HG02610 (cell line): ENCODE data around the gene CUTA.
"Not testable (repeated sequence)": the region's sequence is repeated elsewhere in the genome, so short reads cannot be mapped to it uniquely, and the experiment has no call there.

ENCODE experiments used
- ATAC-seq: cut with Tn5 transposase; IDR thresholded peaks from one replicate; pipeline ENCODE4 v1.9.1; 2021; ENCODE audit warnings: mild to moderate bottlenecking, moderate library complexity; ENCODE audit not compliant: unreplicated experiment

CUTA gene

DNA sequence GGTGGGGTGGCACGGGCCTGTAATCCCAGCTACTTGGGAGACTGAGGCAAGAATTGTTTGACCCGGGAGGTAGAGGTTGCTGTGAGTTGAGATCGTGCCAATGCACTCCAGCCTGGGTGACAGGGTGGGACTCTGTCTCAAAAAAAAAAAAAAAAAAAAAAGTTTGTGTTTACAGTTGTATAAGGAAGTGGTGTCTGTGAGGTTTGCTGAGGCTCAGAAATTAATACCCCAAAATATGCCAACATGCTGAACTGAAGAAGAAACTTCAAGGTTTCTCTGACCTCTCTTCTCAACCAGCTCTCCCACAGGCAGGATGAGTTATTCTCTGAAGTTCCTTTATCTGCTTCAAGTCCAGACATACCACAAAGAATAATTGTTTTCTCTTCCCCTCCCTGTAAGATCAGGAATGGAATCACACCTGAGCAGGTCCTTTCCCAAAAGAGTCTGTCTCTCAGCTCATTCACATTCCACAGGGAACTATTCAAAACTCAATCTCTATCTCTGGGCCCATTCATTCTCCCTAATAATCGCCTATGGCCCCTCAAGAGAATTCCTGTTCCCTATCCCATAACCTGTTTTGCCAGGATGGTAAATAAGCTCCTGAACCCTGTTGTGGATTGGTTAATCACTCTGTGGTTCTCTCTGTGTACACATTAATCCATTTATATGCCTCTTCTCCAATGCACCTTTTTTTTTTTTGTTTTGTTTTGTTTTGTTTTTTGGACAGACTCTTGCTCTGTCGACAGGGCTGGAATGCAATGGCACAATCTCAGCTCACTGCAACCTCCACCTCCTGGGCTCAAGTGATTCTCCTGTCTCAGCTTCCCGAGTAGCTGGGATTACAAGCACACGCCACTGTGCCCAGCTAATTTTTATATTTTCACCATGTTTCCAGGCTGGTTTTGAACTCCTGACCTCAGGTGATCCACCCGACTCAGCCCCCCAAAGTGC is 43.7 kb downstream of the CUTA start:
- no peak for ATAC-seq

GRCh38 chr6:33372526-33373123 is 45.3 kb downstream of the CUTA start:
- no peak for ATAC-seq

DNA sequence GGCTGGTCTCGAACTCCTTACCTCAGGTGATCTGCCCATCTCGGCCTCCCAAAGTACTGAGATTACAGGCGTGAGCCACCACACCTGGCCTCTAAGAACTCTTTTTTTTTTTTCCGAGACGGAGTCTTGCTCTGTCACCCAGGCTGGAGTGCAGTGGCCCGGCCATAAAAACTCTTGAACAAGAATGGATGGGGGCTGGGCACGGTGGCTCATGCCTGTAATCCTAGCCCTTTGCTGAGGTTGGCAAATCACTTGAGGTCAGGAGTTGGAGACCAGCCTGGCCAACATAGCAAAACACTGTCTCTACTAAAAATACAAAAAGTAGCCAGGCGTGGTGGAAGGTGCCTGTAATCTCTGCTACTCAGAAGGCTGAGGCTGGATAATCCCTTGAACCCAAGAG is 46.0 kb downstream of the CUTA start:
- not testable (repeated sequence) for ATAC-seq

DNA sequence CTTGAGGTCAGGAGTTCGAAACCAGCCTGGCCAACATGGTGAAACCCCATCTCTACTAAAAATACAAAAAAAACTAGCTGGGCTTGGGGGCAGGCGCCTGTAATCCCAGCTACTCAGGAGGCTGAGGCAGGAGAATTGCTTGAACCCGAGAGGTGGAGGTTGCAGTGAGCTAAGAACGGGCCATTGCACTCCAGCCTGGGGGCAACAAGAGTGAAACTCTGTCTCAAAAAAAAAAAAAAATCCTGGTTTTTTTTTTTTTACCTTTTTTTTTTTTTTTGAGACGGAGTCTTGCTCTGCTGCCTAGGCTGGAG is 50.2 kb downstream of the CUTA start:
- ATAC-seq: not testable (repeated sequence)

DNA sequence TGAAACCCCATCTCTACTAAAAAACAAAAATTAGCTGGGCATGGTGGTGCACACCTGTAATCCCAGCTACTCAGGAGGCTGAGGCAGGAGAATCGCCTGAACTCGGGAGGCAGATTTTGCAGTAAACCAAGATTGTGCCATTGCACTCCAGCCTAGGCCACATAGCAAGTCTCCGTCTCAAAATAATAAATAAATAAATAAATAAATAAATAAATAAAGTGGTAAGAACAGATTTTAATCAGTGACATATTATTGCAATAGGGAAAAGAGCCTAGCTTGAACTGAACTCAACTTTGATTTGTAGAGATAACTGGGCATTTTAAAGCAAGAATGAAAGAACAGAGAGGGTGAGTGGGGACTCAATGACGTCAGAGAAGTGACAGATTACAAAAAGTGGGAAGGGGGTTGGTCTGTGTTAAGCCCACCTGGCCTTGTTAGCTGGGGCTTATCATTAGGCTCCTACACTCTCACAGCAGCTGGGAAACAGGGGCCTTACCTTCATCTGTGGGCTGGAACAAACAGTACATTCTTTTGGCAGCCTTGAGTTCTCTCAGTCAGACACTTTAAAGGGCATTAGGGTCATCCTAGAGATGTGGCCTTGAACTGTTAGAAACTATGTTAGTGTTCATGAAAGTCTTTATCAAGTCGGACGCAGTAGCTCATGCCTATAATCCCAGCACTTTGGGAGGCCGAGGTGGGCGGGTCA is 50.7 kb downstream of the CUTA start:
- ATAC-seq: no peak
